Measurements from ENCODE around the gene SLC25A38. TPM values are rescaled to one million over a fixed set of nuclear protein-coding genes. Genes with fewer than 3 reads are reported as not detected.

The SLC25A38 gene
- total and polyA plus RNA-seq, 10 of the 15 experiments (the other 5 are each of a cell fraction or from before 2014, with no cell fraction given): 15.2 to 55.2 (median 39.2) TPM

GRCh38 chr3:39426312-39426711 lies 43.1 kb downstream of the SLC25A38 start (continued):
- TF ChIP-seq RCOR1 (conservative IDR thresholded peaks at IDR 0.05; ENCODE audit: low read depth, low read length) (no peak), ZZZ3 (IDR thresholded peaks at IDR 0.05; ENCODE audit: control insufficient read depth, insufficient read length, low read depth) (no peak), NKRF (conservative IDR thresholded peaks at IDR 0.05) (no peak)

- 83% methylated on average over 1 of the region's 1 CpG for WGBS (ENCODE audit: insufficient coverage, insufficient replicate concordance, low lambda C conversion rate, missing lambda C conversion rate)
- Histone ChIP-seq H4K20me1 (ENCODE audit: control insufficient read depth, insufficient read depth) (no peaks in the 10 kb centered on the region), H3K27ac (ENCODE audit: control insufficient read depth, insufficient read depth) (no peak overlapping the region), H3K4me2 (ENCODE audit: control insufficient read depth, insufficient read depth) (no peak overlapping the region), H3K4me1 (ENCODE audit: control insufficient read depth, insufficient read depth, low read length) (no peaks in the 10 kb centered on the region), H3K4me3 (no peak overlapping the region), H3K79me2 (ENCODE audit: control insufficient read depth, insufficient read depth, low read length) (no peaks in the 10 kb centered on the region), H2AFZ (ENCODE audit: control insufficient read depth, low read depth, low read length) (no peak overlapping the region), H3K36me3 (ENCODE audit: control insufficient read depth in 2 of 2, insufficient read depth in 2 of 2, low read length in 1 of 2) (no peaks in the 10 kb centered on the region), H3K9me3 (replicated peaks; ENCODE audit: control insufficient read depth, insufficient read depth, low read length) (no peaks in the 10 kb centered on the region), H3K9ac (ENCODE audit: control insufficient read depth, insufficient read depth, low read length) (no peak overlapping the region), H3K27me3 (replicated peaks in 1 of 2; ENCODE audit: control insufficient read depth in 2 of 2, insufficient read depth in 2 of 2, low read length in 1 of 2) (no peaks in the 10 kb centered on the region)
- intact Hi-C loops (cut with micrococcal nuclease; ENCODE audit: unreplicated experiment): no loop called here
- SMC1A ChIA-PET (ENCODE audit: uncharacterized antibody, unreplicated experiment): no interaction called here
- no peak for TF ChIP-seq EED (IDR thresholded peaks at IDR 0.05; ENCODE audit: low read depth)
- no peak for TF ChIP-seq HDAC2 (IDR thresholded peaks at IDR 0.05)
- no peak for TF ChIP-seq TBL1XR1 (IDR thresholded peaks at IDR 0.05; ENCODE audit: low read depth, low read length)
- TF ChIP-seq JUNB (IDR thresholded peaks at IDR 0.05): no peak
- no peak for TF ChIP-seq POLR2AphosphoS5 (IDR thresholded peaks at IDR 0.05; ENCODE audit: low read length)
- TF ChIP-seq MEF2B (IDR thresholded peaks at IDR 0.05; ENCODE audit: partially characterized antibody, poor library complexity, severe bottlenecking): no peak
- no peak for TF ChIP-seq ZNF384 (IDR thresholded peaks at IDR 0.05; ENCODE audit: borderline replicate concordance, low read depth, low read length)
- no peak for TF ChIP-seq GABPA (IDR thresholded peaks at IDR 0.05; ENCODE audit: low read depth)
- TF ChIP-seq SMAD1 (IDR thresholded peaks at IDR 0.05; ENCODE audit: low read depth, partially characterized antibody): no peak
- TF ChIP-seq RAD51 (IDR thresholded peaks at IDR 0.05): no peak
- TF ChIP-seq, protein P1, sequence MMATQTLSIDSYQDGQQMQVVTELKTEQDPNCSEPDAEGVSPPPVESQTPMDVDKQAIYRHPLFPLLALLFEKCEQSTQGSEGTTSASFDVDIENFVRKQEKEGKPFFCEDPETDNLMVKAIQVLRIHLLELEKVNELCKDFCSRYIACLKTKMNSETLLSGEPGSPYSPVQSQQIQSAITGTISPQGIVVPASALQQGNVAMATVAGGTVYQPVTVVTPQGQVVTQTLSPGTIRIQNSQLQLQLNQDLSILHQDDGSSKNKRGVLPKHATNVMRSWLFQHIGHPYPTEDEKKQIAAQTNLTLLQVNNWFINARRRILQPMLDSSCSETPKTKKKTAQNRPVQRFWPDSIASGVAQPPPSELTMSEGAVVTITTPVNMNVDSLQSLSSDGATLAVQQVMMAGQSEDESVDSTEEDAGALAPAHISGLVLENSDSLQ (IDR thresholded peaks at IDR 0.05): no peak
- TF ChIP-seq, protein P2, sequence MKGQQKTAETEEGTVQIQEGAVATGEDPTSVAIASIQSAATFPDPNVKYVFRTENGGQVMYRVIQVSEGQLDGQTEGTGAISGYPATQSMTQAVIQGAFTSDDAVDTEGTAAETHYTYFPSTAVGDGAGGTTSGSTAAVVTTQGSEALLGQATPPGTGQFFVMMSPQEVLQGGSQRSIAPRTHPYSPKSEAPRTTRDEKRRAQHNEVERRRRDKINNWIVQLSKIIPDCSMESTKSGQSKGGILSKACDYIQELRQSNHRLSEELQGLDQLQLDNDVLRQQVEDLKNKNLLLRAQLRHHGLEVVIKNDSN (IDR thresholded peaks at IDR 0.05; ENCODE audit: borderline replicate concordance, extremely low read length, insufficient read depth, low read depth, low read length): no peak
- TF ChIP-seq, protein P3, sequence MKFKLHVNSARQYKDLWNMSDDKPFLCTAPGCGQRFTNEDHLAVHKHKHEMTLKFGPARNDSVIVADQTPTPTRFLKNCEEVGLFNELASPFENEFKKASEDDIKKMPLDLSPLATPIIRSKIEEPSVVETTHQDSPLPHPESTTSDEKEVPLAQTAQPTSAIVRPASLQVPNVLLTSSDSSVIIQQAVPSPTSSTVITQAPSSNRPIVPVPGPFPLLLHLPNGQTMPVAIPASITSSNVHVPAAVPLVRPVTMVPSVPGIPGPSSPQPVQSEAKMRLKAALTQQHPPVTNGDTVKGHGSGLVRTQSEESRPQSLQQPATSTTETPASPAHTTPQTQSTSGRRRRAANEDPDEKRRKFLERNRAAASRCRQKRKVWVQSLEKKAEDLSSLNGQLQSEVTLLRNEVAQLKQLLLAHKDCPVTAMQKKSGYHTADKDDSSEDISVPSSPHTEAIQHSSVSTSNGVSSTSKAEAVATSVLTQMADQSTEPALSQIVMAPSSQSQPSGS (IDR thresholded peaks at IDR 0.05; ENCODE audit: low read length): no peak
- TF ChIP-seq NKRF (conservative IDR thresholded peaks at IDR 0.05): no peak
- BruUV-seq (replicated peaks): no TSS peak
- RAD21 ChIA-PET (ENCODE audit: unreplicated experiment): no interaction called here
- CTCF ChIA-PET: interaction anchor here (0.7 kb wide), 1 partner anchor 685 kb away, joined by 3 read pairs; no protein-coding TSS in a partner anchor
- FAIRE-seq (no peak), ATAC-seq (no peak), DNase-seq (ENCODE audit: low read depth, low spot score) (no peak)
- POLR2A ChIA-PET: no interaction called here
- in situ Hi-C loops (cut with MboI): no loop called here
Measured at GRCh38 chr3:39427506-39427905, 44.3 kb downstream of the SLC25A38 start.
